ENCODE data around the gene UPF1.
"Not testable (repeated sequence)": the region's sequence is repeated elsewhere in the genome, so short reads cannot be mapped to it uniquely, and the experiment has no call there.

UPF1 gene

DNA sequence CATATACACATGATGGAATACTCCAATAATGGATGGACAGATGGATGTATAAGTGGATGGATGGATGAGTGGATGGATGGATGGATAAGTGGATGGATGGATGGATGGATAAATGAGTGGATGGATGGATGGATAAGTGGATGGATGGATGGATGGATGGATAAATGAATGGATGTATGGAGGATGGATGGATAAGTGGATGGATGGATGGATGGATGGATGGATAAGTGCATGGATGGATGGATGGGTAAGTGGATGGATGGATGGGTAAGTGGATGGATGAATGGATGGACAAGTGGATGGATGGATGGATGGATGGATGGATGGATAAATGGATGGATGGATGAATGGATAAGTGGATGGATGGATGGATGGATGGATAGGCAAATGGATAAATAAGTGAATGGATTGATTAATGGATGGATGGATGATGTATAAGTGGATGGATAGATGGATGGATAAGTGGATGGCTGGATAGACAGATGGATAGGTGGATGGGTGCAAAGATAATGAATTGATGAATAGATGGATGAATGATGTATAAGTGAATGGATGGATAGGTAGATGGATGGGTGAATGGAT, 32.3 kb upstream of the UPF1 start:
- DNase-seq (ENCODE audit: low read depth), result no peak

GRCh38 chr19:18800079-18800478, 31.7 kb upstream of the UPF1 start:
- DNase-seq (ENCODE audit: low read depth), result no peak

GRCh38 chr19:18800636-18801035, 31.1 kb upstream of the UPF1 start:
- no peak for DNase-seq (ENCODE audit: low read depth)

DNA sequence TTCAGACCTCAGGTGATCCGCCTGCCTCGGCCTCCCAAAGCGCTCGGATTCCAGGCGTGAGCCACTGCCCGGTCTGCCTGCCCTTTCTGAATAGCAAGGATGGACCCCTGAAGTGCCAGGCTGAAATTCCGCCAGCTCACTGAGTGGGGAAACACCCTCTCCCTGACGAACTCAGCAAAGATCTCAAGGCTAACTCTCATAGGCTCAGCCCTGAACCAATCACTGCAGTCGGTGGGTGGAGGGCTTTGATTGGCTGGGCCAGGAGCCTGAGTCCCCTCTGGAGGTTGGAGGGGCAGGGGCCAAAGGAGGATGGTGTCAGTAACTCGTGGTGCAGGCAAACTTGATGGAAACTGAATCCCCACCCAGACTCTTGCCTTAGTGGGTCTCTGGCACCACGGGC, 29.4 kb upstream of the UPF1 start:
- DNase-seq (ENCODE audit: low read depth), result no peak

GRCh38 chr19:18803550-18804138, 28.1 kb upstream of the UPF1 start:
- no peak for DNase-seq (ENCODE audit: low read depth)

DNA sequence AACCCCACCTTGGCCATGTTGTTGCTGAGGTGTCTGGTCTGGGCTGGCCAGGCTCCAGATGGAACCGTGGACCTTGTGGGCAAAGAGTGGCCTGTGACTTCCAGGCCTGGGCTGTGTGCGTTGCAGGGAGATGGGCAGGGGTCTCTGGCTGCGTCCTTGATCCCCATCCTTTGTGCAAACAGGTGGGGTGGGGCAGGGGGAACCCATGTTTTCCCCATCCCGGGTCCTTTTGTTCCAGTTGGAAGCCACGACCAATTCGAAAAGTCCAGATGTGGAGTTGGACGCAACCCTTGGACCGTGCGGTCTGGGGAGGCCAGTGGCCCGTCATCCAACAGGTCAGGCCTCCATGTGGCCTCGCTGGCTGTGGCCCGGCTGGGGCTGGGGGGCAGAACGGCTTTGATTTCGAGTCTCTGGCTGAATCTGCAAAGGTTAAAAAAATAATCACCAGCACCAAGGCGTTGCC, 27.6 kb upstream of the UPF1 start:
- no peak for DNase-seq (ENCODE audit: low read depth)

DNA sequence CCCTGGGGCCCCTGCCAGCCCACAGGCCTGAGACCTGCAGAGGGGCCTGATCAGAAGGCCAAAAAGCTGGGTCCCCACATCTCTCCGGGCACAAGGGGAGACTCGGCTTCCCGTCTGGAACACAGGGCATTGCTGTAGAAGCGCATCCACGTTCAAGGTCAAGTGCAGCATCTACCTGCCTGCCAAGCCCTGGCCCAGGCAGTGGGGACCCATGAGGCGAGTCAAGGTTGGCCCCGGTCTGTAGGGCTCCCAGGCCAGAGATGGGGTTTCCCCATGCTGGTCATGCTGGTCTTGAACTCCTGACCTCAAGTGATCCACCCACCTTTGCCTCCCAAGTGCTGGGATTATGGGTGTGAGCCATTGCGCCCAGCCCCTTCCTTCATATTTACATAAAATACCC, 27.1 kb upstream of the UPF1 start:
- no peak for DNase-seq (ENCODE audit: low read depth)

DNA sequence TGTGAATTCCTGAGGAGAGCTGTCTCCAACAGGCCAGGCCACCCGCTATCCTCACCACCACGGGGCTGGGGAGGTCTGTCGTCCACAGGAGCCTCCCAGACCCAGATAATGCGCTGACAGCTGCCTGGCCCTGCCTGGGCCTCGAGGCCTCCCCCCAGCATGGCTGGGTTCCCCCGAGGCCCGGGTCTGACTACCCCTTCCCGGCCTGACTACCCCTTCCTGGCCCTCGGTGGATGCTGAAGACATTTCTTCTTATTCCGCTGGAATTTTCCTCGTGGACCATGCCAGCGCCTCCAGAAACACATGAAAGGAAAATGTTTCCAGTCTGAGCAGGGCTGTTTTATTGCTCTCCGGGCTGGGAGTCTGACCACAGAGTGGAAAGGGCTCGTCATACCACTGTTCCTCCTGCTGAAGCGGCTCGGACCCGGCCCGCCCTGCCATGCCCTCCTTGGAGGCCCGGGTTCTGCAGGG, 23.9 kb upstream of the UPF1 start:
- DNase-seq (ENCODE audit: low read depth), result no peak

GRCh38 chr19:18809149-18809868, 22.4 kb upstream of the UPF1 start:
- DNase-seq (ENCODE audit: low read depth), result no peak

DNA sequence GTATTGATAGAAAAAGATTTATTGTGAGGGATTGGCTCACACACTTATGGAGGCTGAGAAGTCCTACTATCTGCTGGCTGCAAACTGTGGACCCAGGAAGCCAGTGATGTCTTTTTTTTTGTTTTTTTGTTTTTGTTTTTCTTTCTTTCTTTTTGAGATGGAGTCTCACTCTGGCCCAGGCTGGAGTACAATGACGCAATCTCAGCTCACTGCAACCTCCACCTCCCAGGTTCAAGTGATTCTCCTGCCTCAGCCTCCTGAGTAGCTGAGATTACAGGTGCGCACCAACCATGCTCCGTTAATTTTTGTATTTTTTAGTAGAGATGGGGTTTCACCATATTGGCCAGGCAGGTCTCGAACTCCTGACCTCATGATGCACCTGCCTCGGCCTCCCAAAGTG, 20.1 kb upstream of the UPF1 start:
- not testable (repeated sequence) for DNase-seq (ENCODE audit: low read depth)

DNA sequence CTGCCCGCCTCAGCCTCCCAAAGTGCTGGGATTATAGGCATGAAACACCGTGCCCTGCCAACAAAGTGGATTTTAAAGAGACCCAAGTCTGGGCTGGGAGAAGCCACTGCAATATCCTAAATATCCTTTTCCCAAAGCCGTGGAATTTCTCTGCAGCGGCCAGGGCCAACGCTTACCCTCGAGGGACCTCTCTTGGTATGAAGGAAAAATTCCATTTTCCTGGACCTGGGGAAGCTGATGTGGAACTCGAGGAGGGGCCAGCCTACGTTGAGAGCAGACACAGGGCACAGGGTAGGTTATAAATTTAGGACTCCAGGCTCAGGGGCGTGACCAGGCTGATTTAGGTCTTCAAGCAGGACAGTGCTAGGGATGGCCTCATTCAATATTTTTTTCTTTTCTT, 17.7 kb upstream of the UPF1 start:
- DNase-seq (ENCODE audit: low read depth), result no peak

- DNase-seq (ENCODE audit: low read depth), result no peak
Observed at GRCh38 chr19:18815673-18816072, 16.1 kb upstream of the UPF1 start.

- DNase-seq (ENCODE audit: low read depth), result not testable (repeated sequence)
Observed at GRCh38 chr19:18816645-18817044, 15.1 kb upstream of the UPF1 start.

GRCh38 chr19:18817574-18817973, 14.2 kb upstream of the UPF1 start:
- DNase-seq (ENCODE audit: low read depth), result no peak

DNA sequence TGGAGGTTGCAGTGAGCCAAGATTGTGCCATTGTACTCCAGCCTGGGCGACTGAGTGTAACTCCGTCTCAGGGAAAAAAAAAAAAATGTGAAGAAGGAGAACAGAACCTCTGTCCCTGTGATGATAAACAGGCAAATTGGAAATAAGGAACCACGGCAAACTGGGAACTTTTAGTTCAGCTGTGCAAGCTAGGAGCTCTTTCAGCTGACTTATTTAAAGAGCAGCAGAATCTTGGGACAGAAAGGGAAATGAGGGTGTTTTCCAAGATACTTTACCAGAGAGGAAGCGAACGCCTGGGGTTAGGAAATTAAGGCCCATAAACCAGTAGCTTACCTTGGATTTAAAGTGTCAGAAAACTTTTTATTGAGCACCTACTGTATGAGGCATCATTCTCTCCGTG, 3.0 kb upstream of the UPF1 start:
- DNase-seq (ENCODE audit: low read depth), result no peak

GRCh38 chr19:18830488-18830887, 1.3 kb upstream of the UPF1 start:
- no peak for DNase-seq (ENCODE audit: low read depth)

GRCh38 chr19:18832306-18833140, 764 bp downstream of the UPF1 start:
- no peak for DNase-seq (ENCODE audit: low read depth)

DNA sequence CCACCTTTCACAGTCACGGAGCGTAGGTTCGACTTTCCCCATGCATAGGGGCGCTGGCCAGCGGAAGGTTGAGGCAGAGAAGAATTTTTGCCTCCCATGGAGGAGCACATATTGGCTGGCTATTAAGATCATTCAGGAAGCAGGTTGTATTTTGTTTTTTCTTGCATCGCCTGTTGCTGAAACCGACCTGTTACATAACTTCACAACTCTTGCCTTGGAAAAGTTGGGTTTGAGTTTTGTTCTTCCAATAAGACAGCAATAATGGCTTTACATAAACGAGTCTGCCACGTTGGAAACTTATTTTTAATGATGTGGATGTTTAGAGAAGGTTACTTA, 1.4 kb downstream of the UPF1 start:
- no peak for DNase-seq (ENCODE audit: low read depth)

DNA sequence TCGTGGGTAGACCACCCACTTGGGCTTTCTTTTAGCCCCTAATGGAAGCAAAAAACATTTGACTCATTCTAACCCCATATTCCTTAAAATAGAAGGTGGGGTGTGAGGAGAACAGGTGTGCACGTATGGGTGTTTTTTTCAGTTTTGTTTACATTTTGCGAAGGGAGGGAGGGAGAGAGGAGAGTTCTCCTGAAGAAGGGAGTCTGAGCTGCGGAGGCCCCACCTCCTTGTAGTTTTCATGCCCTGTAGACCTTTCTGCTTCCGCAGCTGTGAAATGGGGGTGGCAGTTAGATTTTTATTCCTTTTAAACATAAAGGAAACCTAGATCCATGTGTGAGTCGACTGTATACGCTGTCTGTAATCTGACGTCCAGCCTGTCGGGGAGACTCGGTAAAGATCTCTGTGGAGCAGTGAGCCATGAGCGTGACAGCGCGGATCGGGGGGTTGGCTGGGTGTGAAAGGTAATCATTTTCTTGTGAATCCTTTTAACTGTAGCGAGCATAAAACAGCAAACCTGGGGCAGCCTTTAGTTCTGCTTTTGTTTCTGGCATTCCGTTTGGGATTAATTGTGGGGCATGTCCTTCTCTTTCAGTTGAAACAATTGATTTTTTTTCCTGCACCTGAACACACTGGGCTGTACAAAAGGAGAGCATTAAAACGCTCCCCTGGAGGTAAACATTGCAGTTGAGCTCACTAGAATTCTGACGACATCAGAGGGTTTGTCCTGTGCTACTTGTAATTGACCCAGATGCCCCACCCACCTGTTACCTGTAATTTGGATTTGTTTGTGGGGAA, 2.3 kb downstream of the UPF1 start:
- DNase-seq (ENCODE audit: low read depth), result no peak

DNA sequence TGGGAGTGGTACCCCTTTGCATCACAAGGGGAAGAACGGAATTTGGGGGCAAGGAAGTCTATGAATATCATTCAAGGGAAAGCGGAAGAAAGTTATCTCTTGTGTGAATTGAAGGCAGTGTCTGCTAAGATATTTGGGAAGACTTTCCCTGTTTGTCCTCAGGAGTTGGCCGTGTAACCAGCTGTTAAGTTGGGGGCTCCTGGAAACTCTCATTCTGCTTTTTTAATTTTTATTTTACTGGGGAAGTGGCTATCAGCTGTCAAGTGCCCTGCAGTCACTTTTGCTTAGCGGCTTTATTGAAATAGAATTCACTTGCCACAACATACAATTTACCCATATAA, 2.9 kb downstream of the UPF1 start:
- no peak for DNase-seq (ENCODE audit: low read depth)

DNA sequence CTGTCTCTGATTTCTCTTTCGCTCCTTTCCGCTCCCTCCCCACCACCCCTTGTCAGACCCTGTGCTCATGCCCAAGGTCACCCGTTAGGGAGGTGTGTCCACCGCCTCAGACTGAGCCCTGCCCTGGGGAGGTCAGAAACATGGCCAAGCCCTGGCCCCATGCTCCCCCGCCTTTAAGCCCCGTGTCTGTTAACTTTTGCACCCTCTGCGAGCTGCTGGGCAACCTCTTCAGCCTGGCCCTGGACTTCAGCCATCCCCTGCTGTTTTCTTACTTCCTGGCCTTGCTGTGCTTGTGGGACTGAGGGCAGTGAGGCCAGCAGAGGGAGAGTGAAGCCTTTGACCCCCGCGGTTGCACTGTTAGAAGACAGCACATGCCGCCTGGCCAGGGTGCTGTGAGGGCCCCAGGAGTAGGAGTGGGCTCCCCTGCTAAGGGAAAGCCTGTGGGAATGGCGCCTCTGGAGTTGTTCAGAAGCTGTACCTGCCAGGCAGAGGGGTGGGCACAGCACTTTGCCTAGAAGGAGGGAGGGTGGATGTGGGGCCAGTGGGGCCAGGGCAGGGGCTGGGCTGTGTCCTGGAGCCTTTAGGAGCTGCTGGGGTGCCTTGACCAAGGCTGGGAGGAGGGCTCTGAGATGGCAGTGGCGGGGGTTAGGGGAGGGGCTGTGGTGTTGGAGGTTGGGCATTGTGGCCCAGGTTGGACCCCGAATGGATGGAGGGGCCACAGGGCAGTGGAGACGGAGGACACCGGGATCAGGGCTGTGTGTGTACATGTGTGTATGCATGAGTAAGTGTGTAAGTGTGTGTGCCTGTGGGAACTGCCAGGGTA, 7.9 kb downstream of the UPF1 start:
- DNase-seq (ENCODE audit: low read depth), result no peak
